Osteoblast (primary cell): ENCODE results near the gene COX7C. TPM values are rescaled to one million over a fixed set of nuclear protein-coding genes. Genes with fewer than 3 reads are reported as not detected.
A peak's percentile ranks its signal among the peaks of the same experiment; 100 is the strongest.
"Not testable (repeated sequence)": the region's sequence is repeated elsewhere in the genome, so short reads cannot be mapped to it uniquely, and the experiment has no call there.

Experiments used
- DNase-seq: peaks from one replicate; pipeline ENCODE4 v3.0.0; 2011; ENCODE audit warnings: low spot score, mixed read lengths; ENCODE audit not compliant: insufficient read length; ENCODE audit errors: missing footprints
- H2AFZ ChIP-seq: 2 replicates; pipeline ENCODE4 v1.6.0; 2011; ENCODE audit warnings: mild to moderate bottlenecking, low read length
- H3K27ac ChIP-seq: 2 replicates; pipeline ENCODE4 v1.5.1; 2011; ENCODE audit warnings: mild to moderate bottlenecking, low read depth, low read length, moderate library complexity
- H3K27me3 ChIP-seq: 2 replicates; pipeline ENCODE4 v1.6.0; 2012; ENCODE audit warnings: mild to moderate bottlenecking, control low read depth, inconsistent platforms, low read length, moderate library complexity; ENCODE audit not compliant: insufficient read depth
- H3K36me3 ChIP-seq: 2 replicates; pipeline ENCODE4 v1.5.1; 2011; ENCODE audit warnings: mild to moderate bottlenecking, low read length, control low read depth, moderate library complexity; ENCODE audit not compliant: insufficient read depth
- H3K4me1 ChIP-seq: 2 replicates; pipeline ENCODE4 v1.5.1; 2011; ENCODE audit warnings: mild to moderate bottlenecking, low read length, control low read depth, moderate library complexity; ENCODE audit not compliant: insufficient read depth
- H3K4me2 ChIP-seq: 2 replicates; pipeline ENCODE4 v1.6.0; 2011; ENCODE audit warnings: mild to moderate bottlenecking, low read length; ENCODE audit not compliant: insufficient read depth
- H3K4me3 ChIP-seq: fragments of 200-600 bp; sonication (generic); 3 replicates; pipeline ENCODE4 v1.5.1; 2012; ENCODE audit warnings: mild to moderate bottlenecking, low read length, inconsistent platforms; ENCODE audit not compliant: insufficient read depth
- H3K79me2 ChIP-seq: 2 replicates; pipeline ENCODE4 v1.6.0; 2012; ENCODE audit warnings: mild to moderate bottlenecking, low read length, control low read depth, inconsistent platforms; ENCODE audit not compliant: insufficient read depth
- H3K9me3 ChIP-seq: 2 replicates; pipeline ENCODE4 v1.5.1; 2011; ENCODE audit warnings: low read depth, low read length, control low read depth
- H4K20me1 ChIP-seq: 2 replicates; pipeline ENCODE4 v1.6.0; 2012; ENCODE audit warnings: mild to moderate bottlenecking, low read length, control low read depth; ENCODE audit not compliant: insufficient read depth
- total RNA-seq: library from RNA; depleted of rRNA; stranded (reverse); fragments of >200 nt; gene quantifications from 2 replicates; pipeline ENCODE4 v1.2.3, GENCODE V29; 2012
- TF ChIP-seq, protein P1 (sequence below): IDR thresholded peaks from 2 replicates; pipeline ENCODE4 v1.5.1; 2011; ENCODE audit warnings: mild to moderate bottlenecking, low read depth, low read length, moderate library complexity; ENCODE audit errors: extremely low read depth

COX7C gene, protein sequence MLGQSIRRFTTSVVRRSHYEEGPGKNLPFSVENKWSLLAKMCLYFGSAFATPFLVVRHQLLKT
- 110 and 128 TPM in 2 replicates for total RNA-seq

GRCh38 chr5:86617756-86618576, at the start of gene COX7C:
COX7C (plus strand) TSS chr5:86617941; CDS start chr5:86618056, 115 bp downstream.
- peak within 1 kb of the TSS; percentile 99 for H2AFZ ChIP-seq
- H3K27ac ChIP-seq: peak within 1 kb of the TSS; percentile 83
- H3K9me3 ChIP-seq: no peaks in the 10 kb centered on the region
- no peaks in the 10 kb centered on the region for H4K20me1 ChIP-seq
- H3K4me2 ChIP-seq: peak within 1 kb of the TSS; percentile 97
- TF ChIP-seq, protein P1, sequence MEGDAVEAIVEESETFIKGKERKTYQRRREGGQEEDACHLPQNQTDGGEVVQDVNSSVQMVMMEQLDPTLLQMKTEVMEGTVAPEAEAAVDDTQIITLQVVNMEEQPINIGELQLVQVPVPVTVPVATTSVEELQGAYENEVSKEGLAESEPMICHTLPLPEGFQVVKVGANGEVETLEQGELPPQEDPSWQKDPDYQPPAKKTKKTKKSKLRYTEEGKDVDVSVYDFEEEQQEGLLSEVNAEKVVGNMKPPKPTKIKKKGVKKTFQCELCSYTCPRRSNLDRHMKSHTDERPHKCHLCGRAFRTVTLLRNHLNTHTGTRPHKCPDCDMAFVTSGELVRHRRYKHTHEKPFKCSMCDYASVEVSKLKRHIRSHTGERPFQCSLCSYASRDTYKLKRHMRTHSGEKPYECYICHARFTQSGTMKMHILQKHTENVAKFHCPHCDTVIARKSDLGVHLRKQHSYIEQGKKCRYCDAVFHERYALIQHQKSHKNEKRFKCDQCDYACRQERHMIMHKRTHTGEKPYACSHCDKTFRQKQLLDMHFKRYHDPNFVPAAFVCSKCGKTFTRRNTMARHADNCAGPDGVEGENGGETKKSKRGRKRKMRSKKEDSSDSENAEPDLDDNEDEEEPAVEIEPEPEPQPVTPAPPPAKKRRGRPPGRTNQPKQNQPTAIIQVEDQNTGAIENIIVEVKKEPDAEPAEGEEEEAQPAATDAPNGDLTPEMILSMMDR: no peak
- H3K4me3 ChIP-seq: peak within 1 kb of the TSS; percentile 99
- peaks cover 13% of the 10 kb centered on the region for H3K79me2 ChIP-seq
- DNase-seq: peak; percentile 94
- peaks cover 5% of the 10 kb centered on the region for H3K4me1 ChIP-seq
- H3K36me3 ChIP-seq: peaks cover 26% of the 10 kb centered on the region
- H3K27me3 ChIP-seq: no peaks in the 10 kb centered on the region

GRCh38 chr5:86569522-86570426, 48.0 kb upstream of the COX7C start:
- not testable (repeated sequence) for H3K27ac ChIP-seq, H4K20me1 ChIP-seq, H3K36me3 ChIP-seq, H3K79me2 ChIP-seq, H3K4me2 ChIP-seq, H3K4me1 ChIP-seq, H3K4me3 ChIP-seq, DNase-seq, H3K9me3 ChIP-seq, H3K27me3 ChIP-seq, H2AFZ ChIP-seq

DNA sequence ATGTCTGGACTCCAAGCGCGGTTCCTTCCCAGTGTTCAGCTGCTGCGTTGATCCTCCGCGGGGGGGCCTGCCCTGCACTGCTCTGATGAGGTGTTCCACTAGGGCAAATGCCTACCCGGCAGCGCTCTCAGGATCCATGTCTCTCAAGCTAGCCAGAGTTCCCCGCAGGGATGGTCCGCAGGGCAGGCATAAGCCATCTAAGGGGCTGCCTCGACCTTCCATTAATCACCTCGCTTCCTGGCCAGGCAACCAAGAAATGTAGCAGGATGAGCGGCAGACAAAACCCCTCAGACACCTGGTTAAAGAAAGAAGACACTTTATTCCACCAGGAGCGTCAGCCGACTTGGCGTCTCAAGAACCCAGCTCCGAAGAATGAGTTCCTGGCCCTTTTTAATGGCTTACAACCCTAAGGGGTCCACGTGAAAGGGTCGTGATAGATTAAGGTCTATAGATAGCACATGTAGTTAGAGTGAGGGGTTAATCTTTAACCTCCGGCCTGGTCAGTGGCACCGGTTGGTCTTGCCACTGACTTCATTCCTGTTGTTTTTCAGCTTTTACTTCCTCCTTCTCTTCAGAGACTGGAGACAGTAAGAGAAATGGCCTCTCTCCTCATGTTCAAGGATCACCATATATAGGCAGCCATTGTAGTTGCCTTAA, 47.2 kb upstream of the COX7C start:
- Histone ChIP-seq H3K4me1 (no peaks in the 10 kb centered on the region), H3K36me3 (no peaks in the 10 kb centered on the region), H3K4me2 (no peak overlapping the region), H3K9me3 (no peaks in the 10 kb centered on the region), H3K4me3 (no peak overlapping the region), H3K27me3 (no peaks in the 10 kb centered on the region), H2AFZ (no peak overlapping the region), H3K27ac (no peak overlapping the region), H4K20me1 (no peaks in the 10 kb centered on the region), H3K79me2 (no peaks in the 10 kb centered on the region)
- TF ChIP-seq, protein P1: no peak
- DNase-seq: peak; percentile 34

- H3K27ac ChIP-seq, H3K9me3 ChIP-seq, H3K4me2 ChIP-seq, H4K20me1 ChIP-seq, H3K4me1 ChIP-seq, H3K4me3 ChIP-seq, H3K27me3 ChIP-seq, H3K36me3 ChIP-seq, H2AFZ ChIP-seq, H3K79me2 ChIP-seq: not testable (repeated sequence)
- DNase-seq: peak; percentile 21
These were observed 46.6 kb upstream of the COX7C start for GRCh38 chr5:86571109-86571508.
